Lower leg skin (tissue), 4 donors: ENCODE measurements around the gene PRRT3. TPM values are rescaled to one million over a fixed set of nuclear protein-coding genes. Genes with fewer than 3 reads are reported as not detected.

Experiments
- DNase-seq, 2 donors: peaks; one replicate each; pipeline ENCODE4 v3.0.0-alpha.2; 2019; ENCODE audit warnings: low spot score in 2 of 2
- H3K4me3 ChIP-seq: fragments of 200-600 bp; sonication (generic); 2 replicates; pipeline ENCODE4 v1.5.1; 2017; ENCODE audit warnings: mild to moderate bottlenecking, low read depth; ENCODE audit not compliant: poor library complexity, severe bottlenecking
- CTCF ChIP-seq, 3 donors: fragments of 450-650 bp; IDR thresholded peaks; one replicate each; pipeline ENCODE4 v1.5.1; 2016; ENCODE audit warnings: antibody characterized with exemption in 3 of 3, mild to moderate bottlenecking in 3 of 3, moderate library complexity in 2 of 3
- POLR2A ChIP-seq, 2 donors: fragments of 450-650 bp; IDR thresholded peaks; one replicate each; pipeline ENCODE4 v1.6.1; 2016 to 2017; ENCODE audit warnings: antibody characterized with exemption in 2 of 2, mild to moderate bottlenecking in 1 of 2, moderate library complexity in 1 of 2
- WGBS, 2 donors: methylation state at CpG; one replicate each; pipeline ENCODE4 v1.1.5; 2018; 5-methylcytosine and 5-hydroxymethylcytosine counted together
- intact Hi-C: fragments of 100-400 bp; cut with DNase I; formaldehyde crosslinking; loops from one replicate; pipeline ENCODE4 v1.15.0; 2023; ENCODE audit warnings: low total_unique reads
- total RNA-seq, 4 donors: library from RNA; depleted of rRNA; stranded (reverse); fragments of >200 nt; gene quantifications; one replicate each; pipeline ENCODE4 v1.1.0, GENCODE V29; 2016

The PRRT3 gene
- total RNA-seq, result 1 to 10 TPM; 3.2 to 6.4 (median 4.0) TPM

- DNase-seq, result no peak
- no peak within 1 kb of the TSS for H3K4me3 ChIP-seq
- intact Hi-C loops, result no loop called here
- WGBS, 2 donors, result 5 to 9% methylated on average over 26 to 40 of the region's 52 CpGs
- no peak for TF ChIP-seq CTCF (IDR thresholded peaks at IDR 0.05)
- TF ChIP-seq POLR2A (IDR thresholded peaks at IDR 0.05), result no peak
Measured at GRCh38 chr3:9951962-9952805, at the start of gene PRRT3. Gene PRRT3 (minus strand): TSS chr3:9952408. CDS start chr3:9950115, 2,293 bp downstream.

- WGBS, 2 donors, result 99 to 100% methylated on average over 7 of the region's 7 CpGs
- intact Hi-C loops, result no loop called here
- no peak overlapping the region for H3K4me3 ChIP-seq
- TF ChIP-seq CTCF (IDR thresholded peaks at IDR 0.05) (no peak), POLR2A (IDR thresholded peaks at IDR 0.05) (no peak)
- DNase-seq, result no peak
Measured at GRCh38 chr3:10000686-10001085, 48.5 kb upstream of the PRRT3 start.

- no peak for DNase-seq
- intact Hi-C loops, result no loop called here
- H3K4me3 ChIP-seq, result no peak overlapping the region
- no peak for TF ChIP-seq CTCF (IDR thresholded peaks at IDR 0.05)
- TF ChIP-seq POLR2A (IDR thresholded peaks at IDR 0.05), result no peak
- 81 to 85% methylated on average over 10 of the region's 10 CpGs for WGBS, 2 donors
Measured at GRCh38 chr3:9994086-9994844, 42.1 kb upstream of the PRRT3 start.

- WGBS, 2 donors, result 0 to 1% methylated on average over 17 of the region's 17 CpGs
- intact Hi-C loops, result no loop called here
- H3K4me3 ChIP-seq, result peak overlapping the region; percentile 88
- no peak for TF ChIP-seq CTCF (IDR thresholded peaks at IDR 0.05)
- TF ChIP-seq POLR2A (IDR thresholded peaks at IDR 0.05), result no peak
- no peak for DNase-seq
Measured at GRCh38 chr3:9986230-9986725, 34.1 kb upstream of the PRRT3 start.

- 94 to 100% methylated on average over 2 of the region's 2 CpGs for WGBS, 2 donors
- DNase-seq, result no peak
- no peak overlapping the region for H3K4me3 ChIP-seq
- intact Hi-C loops, result no loop called here
- TF ChIP-seq POLR2A (IDR thresholded peaks at IDR 0.05) (no peak), CTCF (IDR thresholded peaks at IDR 0.05) (no peak)
Measured at GRCh38 chr3:9980251-9980650, 28.0 kb upstream of the PRRT3 start.
